OCI-LY1 (cell line): ENCODE data around the gene SNX2.

Source experiments
- H2AFZ ChIP-seq: fragments of 200-600 bp; sonication (generic), shearing (Covaris generic); 2 replicates; pipeline ENCODE4 v1.6.0; 2014; ENCODE audit warnings: antibody characterized with exemption, mild to moderate bottlenecking, low read length
- H3F3A ChIP-seq: fragments of 200-600 bp; sonication (generic), shearing (Covaris generic); 2 replicates; pipeline ENCODE4 v1.6.0; 2014; ENCODE audit warnings: mild to moderate bottlenecking, antibody characterized with exemption, low read length, moderate library complexity; ENCODE audit not compliant: insufficient read depth
- H3K27ac ChIP-seq: fragments of 200-600 bp; sonication (generic); 2 replicates; pipeline ENCODE4 v1.5.1; 2014; ENCODE audit warnings: low read length, mixed run types, mild to moderate bottlenecking, low read depth; ENCODE audit not compliant: poor library complexity, severe bottlenecking
- H3K27me3 ChIP-seq: fragments of 200-600 bp; sonication (generic); 2 replicates; pipeline ENCODE4 v1.6.0; 2014; ENCODE audit warnings: antibody characterized with exemption, mild to moderate bottlenecking, low read length, moderate library complexity; ENCODE audit not compliant: insufficient read depth
- H3K36me3 ChIP-seq: fragments of 200-600 bp; sonication (generic); 2 replicates; pipeline ENCODE4 v1.6.1; 2014; ENCODE audit warnings: mild to moderate bottlenecking, antibody characterized with exemption, low read length, moderate library complexity, mixed read lengths; ENCODE audit not compliant: insufficient read depth
- H3K4me1 ChIP-seq: fragments of 200-600 bp; sonication (generic); 2 replicates; pipeline ENCODE4 v1.5.1; 2014; ENCODE audit warnings: mild to moderate bottlenecking, low read length, moderate library complexity; ENCODE audit not compliant: insufficient read depth, severe bottlenecking
- H3K4me2 ChIP-seq: fragments of 200-600 bp; sonication (generic), shearing (Covaris generic); 2 replicates; pipeline ENCODE4 v1.6.1; 2014; ENCODE audit warnings: low read length
- H3K4me3 ChIP-seq: fragments of 200-600 bp; sonication (generic); 2 replicates; pipeline ENCODE4 v1.5.1; 2014; ENCODE audit warnings: low read length, low read depth, mild to moderate bottlenecking, mixed read lengths; ENCODE audit not compliant: poor library complexity, severe bottlenecking
- H3K79me2 ChIP-seq: fragments of 200-600 bp; shearing (Covaris generic); 2 replicates; pipeline ENCODE4 v1.6.1; 2016; ENCODE audit warnings: mixed run types, low read length, mixed read lengths; ENCODE audit not compliant: insufficient read depth
- H3K9ac ChIP-seq: fragments of 200-600 bp; sonication (generic), shearing (Covaris generic); 2 replicates; pipeline ENCODE4 v1.6.1; 2014; ENCODE audit warnings: mild to moderate bottlenecking, low read length, mixed read lengths
- H3K9me2 ChIP-seq: fragments of 200-600 bp; sonication (generic), shearing (Covaris generic); 2 replicates; pipeline ENCODE4 v1.6.1; 2014; ENCODE audit warnings: low read depth, mild to moderate bottlenecking, low read length, mixed read lengths
- H3K9me3 ChIP-seq: fragments of 200-600 bp; shearing (Covaris generic); 2 replicates; pipeline ENCODE4 v1.6.1; 2014; ENCODE audit warnings: low read length, mixed read lengths
- H4K20me1 ChIP-seq: fragments of 200-600 bp; sonication (generic), shearing (Covaris generic); 2 replicates; pipeline ENCODE4 v1.6.0; 2016; ENCODE audit warnings: mild to moderate bottlenecking, low read length; ENCODE audit not compliant: insufficient read depth
- EZH2 ChIP-seq: fragments of 200-600 bp; sonication (generic), shearing (Covaris generic); IDR thresholded peaks from 2 replicates; pipeline ENCODE4 v1.8.0; 2017; ENCODE audit warnings: borderline replicate concordance, mixed run types, mild to moderate bottlenecking, antibody characterized with exemption, low read length, moderate library complexity, mixed read lengths
- TF ChIP-seq, protein P1 (sequence below): fragments of 200-600 bp; sonication (generic), shearing (Covaris generic); IDR thresholded peaks from 2 replicates; pipeline ENCODE4 v1.5.1; 2017; ENCODE audit warnings: mild to moderate bottlenecking, antibody characterized with exemption, low read length, moderate library complexity, mixed read lengths

SNX2 gene

DNA sequence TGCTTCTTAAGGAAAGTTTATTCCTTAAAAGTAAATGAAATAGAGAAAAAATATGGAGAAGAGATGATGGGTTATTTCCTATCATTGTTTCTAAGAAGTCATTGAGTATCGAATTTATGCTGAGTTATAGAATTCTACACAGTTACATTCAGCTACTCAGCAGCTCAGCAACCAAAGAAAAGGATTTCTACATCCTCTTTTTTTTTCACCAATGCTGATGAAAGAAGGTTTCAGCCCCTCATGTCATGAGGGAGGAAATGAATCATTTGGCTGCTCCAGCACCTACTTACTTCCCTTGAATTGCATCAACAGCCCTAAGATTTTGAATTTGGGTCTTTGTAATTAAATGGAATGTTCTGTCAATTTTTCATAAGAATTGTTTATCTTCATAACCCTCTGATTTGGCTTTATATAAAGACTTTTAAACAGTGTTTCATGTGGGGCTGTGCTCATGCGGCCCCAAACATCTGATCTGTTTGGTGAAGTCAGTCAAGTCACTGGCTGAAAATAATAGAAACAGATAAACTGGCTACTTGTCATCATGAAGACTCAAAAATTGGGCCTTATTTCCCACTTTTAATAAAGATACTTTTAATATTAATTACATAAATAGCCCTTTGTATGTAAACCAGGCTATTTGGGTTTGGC is 18.5 kb upstream of the SNX2 start:
- Histone ChIP-seq H3K4me3 (no peak overlapping the region), H3K4me1 (no peaks in the 10 kb centered on the region), H3K27ac (no peak overlapping the region), H3K36me3 (no peaks in the 10 kb centered on the region), H3K9ac (no peak overlapping the region), H4K20me1 (no peaks in the 10 kb centered on the region), H3K27me3 (no peaks in the 10 kb centered on the region), H3K4me2 (no peak overlapping the region), H3F3A (no peaks in the 10 kb centered on the region; the same call in 1 of the 2 replicates), H3K9me2 (no peaks in the 10 kb centered on the region), H2AFZ (no peak overlapping the region), H3K79me2 (no peaks in the 10 kb centered on the region), H3K9me3 (no peaks in the 10 kb centered on the region)
- TF ChIP-seq, protein P1, sequence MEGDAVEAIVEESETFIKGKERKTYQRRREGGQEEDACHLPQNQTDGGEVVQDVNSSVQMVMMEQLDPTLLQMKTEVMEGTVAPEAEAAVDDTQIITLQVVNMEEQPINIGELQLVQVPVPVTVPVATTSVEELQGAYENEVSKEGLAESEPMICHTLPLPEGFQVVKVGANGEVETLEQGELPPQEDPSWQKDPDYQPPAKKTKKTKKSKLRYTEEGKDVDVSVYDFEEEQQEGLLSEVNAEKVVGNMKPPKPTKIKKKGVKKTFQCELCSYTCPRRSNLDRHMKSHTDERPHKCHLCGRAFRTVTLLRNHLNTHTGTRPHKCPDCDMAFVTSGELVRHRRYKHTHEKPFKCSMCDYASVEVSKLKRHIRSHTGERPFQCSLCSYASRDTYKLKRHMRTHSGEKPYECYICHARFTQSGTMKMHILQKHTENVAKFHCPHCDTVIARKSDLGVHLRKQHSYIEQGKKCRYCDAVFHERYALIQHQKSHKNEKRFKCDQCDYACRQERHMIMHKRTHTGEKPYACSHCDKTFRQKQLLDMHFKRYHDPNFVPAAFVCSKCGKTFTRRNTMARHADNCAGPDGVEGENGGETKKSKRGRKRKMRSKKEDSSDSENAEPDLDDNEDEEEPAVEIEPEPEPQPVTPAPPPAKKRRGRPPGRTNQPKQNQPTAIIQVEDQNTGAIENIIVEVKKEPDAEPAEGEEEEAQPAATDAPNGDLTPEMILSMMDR = no peak
- TF ChIP-seq EZH2 = no peak

DNA sequence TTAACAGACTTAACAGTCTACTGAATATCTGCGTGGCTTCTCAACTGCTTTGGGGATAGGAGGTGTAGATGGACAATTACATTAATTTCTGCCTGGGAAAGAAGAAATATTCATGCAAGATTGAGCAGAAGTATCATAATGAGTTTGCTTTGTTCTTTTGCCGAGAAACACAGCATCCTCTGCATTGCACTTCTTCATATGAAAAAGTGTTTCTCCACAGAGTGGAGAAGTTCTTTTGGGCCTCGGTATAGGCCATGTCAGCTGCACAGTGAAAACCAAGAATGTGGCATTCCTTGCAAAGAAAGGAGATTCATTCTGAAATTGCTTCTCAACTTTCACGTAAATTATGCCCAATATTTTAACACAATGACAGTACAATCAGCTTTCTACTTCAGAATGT is 17.6 kb upstream of the SNX2 start:
- Histone ChIP-seq H2AFZ (no peak overlapping the region), H3K27ac (no peak overlapping the region), H3K79me2 (no peaks in the 10 kb centered on the region), H3K4me2 (no peak overlapping the region), H3K4me3 (no peak overlapping the region), H3K36me3 (no peaks in the 10 kb centered on the region), H3K27me3 (no peaks in the 10 kb centered on the region), H3F3A (no peaks in the 10 kb centered on the region; the same call in 1 of the 2 replicates), H3K4me1 (no peaks in the 10 kb centered on the region), H3K9me3 (no peaks in the 10 kb centered on the region), H4K20me1 (no peaks in the 10 kb centered on the region), H3K9me2 (no peaks in the 10 kb centered on the region), H3K9ac (no peak overlapping the region)
- TF ChIP-seq, protein P1 = no peak
- TF ChIP-seq EZH2 = no peak

DNA sequence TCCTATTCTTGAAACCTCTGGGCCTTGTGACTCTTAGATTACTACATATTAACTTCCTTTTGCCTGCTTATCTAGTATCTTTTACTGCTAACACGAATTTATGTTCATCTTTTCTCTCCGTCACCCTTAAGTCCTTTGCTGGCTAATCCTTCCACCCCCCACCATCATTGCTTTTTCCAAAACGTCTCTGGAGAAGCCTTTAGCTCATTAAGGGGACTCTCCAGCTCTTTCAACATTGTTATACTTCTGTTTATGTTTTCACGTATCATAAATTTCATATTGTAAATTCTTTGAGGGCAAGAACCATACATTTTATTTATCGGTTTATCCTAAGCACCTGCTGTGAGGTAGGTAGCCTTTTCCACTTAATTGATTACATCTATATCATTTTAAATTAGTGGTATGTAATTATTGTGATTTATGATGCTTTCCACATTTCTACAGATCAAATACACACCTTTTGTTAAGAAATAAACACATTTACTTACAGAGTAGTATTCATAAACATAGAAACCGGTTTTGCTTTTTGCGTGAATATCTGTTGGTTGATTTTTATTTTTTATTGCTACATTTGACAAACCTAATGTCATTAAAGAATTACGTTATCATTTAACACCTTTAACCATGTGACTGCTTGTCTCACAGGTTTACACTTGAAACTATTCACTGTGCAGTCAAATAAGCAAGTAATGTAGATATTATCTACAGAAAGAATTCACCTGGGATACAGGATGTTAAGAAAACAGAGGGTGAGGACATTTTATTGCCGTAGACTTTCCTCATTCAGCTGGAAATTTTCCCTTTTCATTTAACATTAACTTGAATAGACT is 15.4 kb upstream of the SNX2 start:
- Histone ChIP-seq H2AFZ (no peak overlapping the region), H3K27ac (no peak overlapping the region), H3K9ac (no peak overlapping the region)

More for the DNA sequence above, 15.4 kb upstream of the SNX2 start:
- no peaks in the 10 kb centered on the region for H3K4me1 ChIP-seq
- H3K79me2 ChIP-seq = no peaks in the 10 kb centered on the region
- TF ChIP-seq, protein P1 = no peak
- no peak for TF ChIP-seq EZH2
- H3F3A ChIP-seq = no peaks in the 10 kb centered on the region; the same call in 1 of the 2 replicates
- H3K9me2 ChIP-seq = no peaks in the 10 kb centered on the region
- no peak overlapping the region for H3K4me2 ChIP-seq
- H4K20me1 ChIP-seq = no peaks in the 10 kb centered on the region
- no peaks in the 10 kb centered on the region for H3K27me3 ChIP-seq
- no peaks in the 10 kb centered on the region for H3K9me3 ChIP-seq
- no peak overlapping the region for H3K4me3 ChIP-seq
- no peaks in the 10 kb centered on the region for H3K36me3 ChIP-seq
